Measurements from ENCODE around the gene CCDC88A. TPM values are rescaled to one million over a fixed set of nuclear protein-coding genes. Genes with fewer than 3 reads are reported as not detected.

The CCDC88A gene
- polyA plus RNA-seq, 1 of the 3 experiments (the other 2 are of a cell fraction) = 7.0 TPM

GRCh38 chr2:55384786-55385185 is 34.9 kb downstream of the CCDC88A start:
- Histone ChIP-seq H3K4me3 (ENCODE audit: low read depth in 2 of 2, low read length in 1 of 2) (no peak overlapping the region), H3K4me2 (no peak overlapping the region), H2AFZ (ENCODE audit: low read depth) (no peak overlapping the region), H3K79me2 (ENCODE audit: insufficient read depth) (peaks cover 8% of the 10 kb centered on the region; the same call in 1 of the 2 replicates), H3K36me3 (replicated peaks in 1 of 2; ENCODE audit: control insufficient read depth in 1 of 2, insufficient read depth in 2 of 2, low read length in 1 of 2) (peaks cover 0 to 8% of the 10 kb centered on the region in 2 experiments), H3K9ac (no peak overlapping the region), H3K27me3 (ENCODE audit: insufficient read depth) (no peaks in the 10 kb centered on the region), H3F3A (replicated peaks; ENCODE audit: insufficient read depth) (no peaks in the 10 kb centered on the region), H4K20me1 (ENCODE audit: insufficient read depth) (no peaks in the 10 kb centered on the region), H3K27ac (ENCODE audit: low read depth in 2 of 2, low read length in 1 of 2) (no peak overlapping the region), H3K4me1 (ENCODE audit: control insufficient read depth in 1 of 2, insufficient read depth in 2 of 2, low read depth in 1 of 2, low read length in 1 of 2) (no peaks in the 10 kb centered on the region), H3K9me3 (no peaks in the 10 kb centered on the region), H3K9me2 (no peaks in the 10 kb centered on the region)
- 91% methylated on average over 4 of the region's 4 CpGs for WGBS (ENCODE audit: low lambda C conversion rate)
- CTCF ChIA-PET = no interaction called here
- POLR2A ChIA-PET = no interaction called here
- TF ChIP-seq TEAD4 (IDR thresholded peaks at IDR 0.05; ENCODE audit: borderline replicate concordance, insufficient read depth) = no peak
- TF ChIP-seq ZBTB33 (IDR thresholded peaks at IDR 0.05; ENCODE audit: borderline replicate concordance, low read depth) = no peak
- TF ChIP-seq TCF12 (IDR thresholded peaks at IDR 0.05) = no peak
- TF ChIP-seq, protein P1, sequence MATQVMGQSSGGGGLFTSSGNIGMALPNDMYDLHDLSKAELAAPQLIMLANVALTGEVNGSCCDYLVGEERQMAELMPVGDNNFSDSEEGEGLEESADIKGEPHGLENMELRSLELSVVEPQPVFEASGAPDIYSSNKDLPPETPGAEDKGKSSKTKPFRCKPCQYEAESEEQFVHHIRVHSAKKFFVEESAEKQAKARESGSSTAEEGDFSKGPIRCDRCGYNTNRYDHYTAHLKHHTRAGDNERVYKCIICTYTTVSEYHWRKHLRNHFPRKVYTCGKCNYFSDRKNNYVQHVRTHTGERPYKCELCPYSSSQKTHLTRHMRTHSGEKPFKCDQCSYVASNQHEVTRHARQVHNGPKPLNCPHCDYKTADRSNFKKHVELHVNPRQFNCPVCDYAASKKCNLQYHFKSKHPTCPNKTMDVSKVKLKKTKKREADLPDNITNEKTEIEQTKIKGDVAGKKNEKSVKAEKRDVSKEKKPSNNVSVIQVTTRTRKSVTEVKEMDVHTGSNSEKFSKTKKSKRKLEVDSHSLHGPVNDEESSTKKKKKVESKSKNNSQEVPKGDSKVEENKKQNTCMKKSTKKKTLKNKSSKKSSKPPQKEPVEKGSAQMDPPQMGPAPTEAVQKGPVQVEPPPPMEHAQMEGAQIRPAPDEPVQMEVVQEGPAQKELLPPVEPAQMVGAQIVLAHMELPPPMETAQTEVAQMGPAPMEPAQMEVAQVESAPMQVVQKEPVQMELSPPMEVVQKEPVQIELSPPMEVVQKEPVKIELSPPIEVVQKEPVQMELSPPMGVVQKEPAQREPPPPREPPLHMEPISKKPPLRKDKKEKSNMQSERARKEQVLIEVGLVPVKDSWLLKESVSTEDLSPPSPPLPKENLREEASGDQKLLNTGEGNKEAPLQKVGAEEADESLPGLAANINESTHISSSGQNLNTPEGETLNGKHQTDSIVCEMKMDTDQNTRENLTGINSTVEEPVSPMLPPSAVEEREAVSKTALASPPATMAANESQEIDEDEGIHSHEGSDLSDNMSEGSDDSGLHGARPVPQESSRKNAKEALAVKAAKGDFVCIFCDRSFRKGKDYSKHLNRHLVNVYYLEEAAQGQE (IDR thresholded peaks at IDR 0.05; ENCODE audit: low read depth, low read length) = no peak
- no peak for TF ChIP-seq RAD21 (IDR thresholded peaks at IDR 0.05; ENCODE audit: low read length)
- TF ChIP-seq GABPA (IDR thresholded peaks at IDR 0.05; ENCODE audit: low read depth) = no peak
- TF ChIP-seq FOSL2 (IDR thresholded peaks at IDR 0.05; ENCODE audit: borderline replicate concordance, low read depth) = no peak
- TF ChIP-seq NFIC (IDR thresholded peaks at IDR 0.05; ENCODE audit: borderline replicate concordance) = no peak
- TF ChIP-seq MXI1 (IDR thresholded peaks at IDR 0.05; ENCODE audit: low read depth, low read length) = no peak
- TF ChIP-seq YY1 (IDR thresholded peaks at IDR 0.05; ENCODE audit: low read depth) = no peak
- TF ChIP-seq, protein P2, sequence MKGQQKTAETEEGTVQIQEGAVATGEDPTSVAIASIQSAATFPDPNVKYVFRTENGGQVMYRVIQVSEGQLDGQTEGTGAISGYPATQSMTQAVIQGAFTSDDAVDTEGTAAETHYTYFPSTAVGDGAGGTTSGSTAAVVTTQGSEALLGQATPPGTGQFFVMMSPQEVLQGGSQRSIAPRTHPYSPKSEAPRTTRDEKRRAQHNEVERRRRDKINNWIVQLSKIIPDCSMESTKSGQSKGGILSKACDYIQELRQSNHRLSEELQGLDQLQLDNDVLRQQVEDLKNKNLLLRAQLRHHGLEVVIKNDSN (IDR thresholded peaks at IDR 0.05; ENCODE audit: borderline replicate concordance, low read depth) = no peak
- TF ChIP-seq RXRA (IDR thresholded peaks at IDR 0.05; ENCODE audit: borderline replicate concordance, low read depth) = no peak
- TF ChIP-seq RCOR1 (IDR thresholded peaks at IDR 0.05; ENCODE audit: low read length) = no peak
- TF ChIP-seq IRF3 (IDR thresholded peaks at IDR 0.05; ENCODE audit: low read depth, low read length) = no peak
- no peak for TF ChIP-seq JUND (IDR thresholded peaks at IDR 0.05)
- no peak for TF ChIP-seq SMC3 (IDR thresholded peaks at IDR 0.05; ENCODE audit: low read depth, low read length)
- TF ChIP-seq TAF1 (IDR thresholded peaks at IDR 0.05; ENCODE audit: borderline replicate concordance, low read depth, low read length) = no peak
- TF ChIP-seq CHD2 (IDR thresholded peaks at IDR 0.05; ENCODE audit: low read length, partially characterized antibody) = no peak
- no peak for TF ChIP-seq NRF1 (IDR thresholded peaks at IDR 0.05; ENCODE audit: low read depth, low read length)
- no peak for DNase-seq
